ENCODE results near the gene NAGA. TPM values are rescaled to one million over a fixed set of nuclear protein-coding genes. Genes with fewer than 3 reads are reported as not detected.
"Not testable (repeated sequence)": the region's sequence is repeated elsewhere in the genome, so short reads cannot be mapped to it uniquely, and the experiment has no call there.

The NAGA gene
- total RNA-seq, 6 experiments from 2014 or later: 17.6 to 27.9 (median 23.0) TPM

DNA sequence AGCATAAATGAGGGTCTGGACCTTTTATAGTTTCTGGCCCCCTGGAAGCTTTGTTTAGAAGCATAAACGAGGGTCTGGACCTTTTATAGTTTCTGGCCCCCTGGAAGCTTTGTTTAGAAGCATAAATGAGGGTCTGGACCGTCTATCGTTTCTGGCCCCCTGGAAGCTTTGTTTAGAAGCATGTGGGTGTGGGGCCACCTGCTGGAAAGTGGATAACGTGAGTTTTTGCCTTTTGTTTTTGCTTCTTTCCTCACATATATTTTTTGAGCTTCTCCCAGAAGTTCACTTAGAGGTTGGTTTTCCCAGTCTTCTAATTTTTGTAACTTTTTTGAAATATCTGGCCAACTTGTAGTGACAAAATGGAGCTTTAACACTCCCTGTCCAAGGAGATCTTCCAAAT is 42.2 kb upstream of the NAGA start:
- H3K4me3 ChIP-seq; intact Hi-C loops (cut with DNase I); DNase-seq; H3K9me3 ChIP-seq; H3K4me1 ChIP-seq; H3K36me3 ChIP-seq; H3K27me3 ChIP-seq; ATAC-seq; H3K27ac ChIP-seq: not testable (repeated sequence)
- TF ChIP-seq, protein P1, sequence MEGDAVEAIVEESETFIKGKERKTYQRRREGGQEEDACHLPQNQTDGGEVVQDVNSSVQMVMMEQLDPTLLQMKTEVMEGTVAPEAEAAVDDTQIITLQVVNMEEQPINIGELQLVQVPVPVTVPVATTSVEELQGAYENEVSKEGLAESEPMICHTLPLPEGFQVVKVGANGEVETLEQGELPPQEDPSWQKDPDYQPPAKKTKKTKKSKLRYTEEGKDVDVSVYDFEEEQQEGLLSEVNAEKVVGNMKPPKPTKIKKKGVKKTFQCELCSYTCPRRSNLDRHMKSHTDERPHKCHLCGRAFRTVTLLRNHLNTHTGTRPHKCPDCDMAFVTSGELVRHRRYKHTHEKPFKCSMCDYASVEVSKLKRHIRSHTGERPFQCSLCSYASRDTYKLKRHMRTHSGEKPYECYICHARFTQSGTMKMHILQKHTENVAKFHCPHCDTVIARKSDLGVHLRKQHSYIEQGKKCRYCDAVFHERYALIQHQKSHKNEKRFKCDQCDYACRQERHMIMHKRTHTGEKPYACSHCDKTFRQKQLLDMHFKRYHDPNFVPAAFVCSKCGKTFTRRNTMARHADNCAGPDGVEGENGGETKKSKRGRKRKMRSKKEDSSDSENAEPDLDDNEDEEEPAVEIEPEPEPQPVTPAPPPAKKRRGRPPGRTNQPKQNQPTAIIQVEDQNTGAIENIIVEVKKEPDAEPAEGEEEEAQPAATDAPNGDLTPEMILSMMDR (IDR thresholded peaks at IDR 0.05): peak; percentile 16 to 38 (median 22)
- 3% methylated on average over 4 of the region's 4 CpGs for WGBS (ENCODE audit: insufficient coverage, low coverage, low lambda C conversion rate, missing lambda C conversion rate)

DNA sequence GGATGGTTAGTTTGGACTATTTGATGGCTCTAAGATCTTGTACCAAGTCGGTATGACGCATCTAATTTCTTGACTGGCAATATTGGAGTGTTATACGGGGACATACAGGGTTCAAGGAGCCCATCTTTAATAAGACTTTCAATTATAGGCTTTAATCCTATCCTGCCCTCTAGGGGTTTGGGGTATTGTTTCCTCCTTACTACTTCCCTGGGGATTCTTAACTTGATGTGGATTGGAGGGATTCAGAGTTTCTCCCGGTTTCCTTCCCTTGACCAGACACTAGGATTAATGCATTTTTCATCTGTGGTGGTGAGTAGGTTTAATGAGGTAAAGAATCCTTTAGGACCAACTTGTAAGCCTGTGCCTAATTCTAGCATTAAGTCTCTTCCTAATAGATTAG is 41.2 kb upstream of the NAGA start:
- no peak overlapping the region for H3K27ac ChIP-seq
- H3K36me3 ChIP-seq: no peaks in the 10 kb centered on the region
- DNase-seq (no peak), ATAC-seq (no peak)
- TF ChIP-seq, protein P1 (IDR thresholded peaks at IDR 0.05): no peak
- no peak for TF ChIP-seq POLR2A (IDR thresholded peaks at IDR 0.05)
- H3K27me3 ChIP-seq: no peaks in the 10 kb centered on the region
- no peak overlapping the region for H3K4me3 ChIP-seq
- no peaks in the 10 kb centered on the region for H3K9me3 ChIP-seq
- 68% methylated on average over 3 of the region's 4 CpGs for WGBS (ENCODE audit: insufficient coverage, low coverage, low lambda C conversion rate, missing lambda C conversion rate)
- H3K4me1 ChIP-seq: peaks cover 0 to 9% (median 0%) of the 10 kb centered on the region in 4 donors
- intact Hi-C loops (cut with DNase I): no loop called here

DNA sequence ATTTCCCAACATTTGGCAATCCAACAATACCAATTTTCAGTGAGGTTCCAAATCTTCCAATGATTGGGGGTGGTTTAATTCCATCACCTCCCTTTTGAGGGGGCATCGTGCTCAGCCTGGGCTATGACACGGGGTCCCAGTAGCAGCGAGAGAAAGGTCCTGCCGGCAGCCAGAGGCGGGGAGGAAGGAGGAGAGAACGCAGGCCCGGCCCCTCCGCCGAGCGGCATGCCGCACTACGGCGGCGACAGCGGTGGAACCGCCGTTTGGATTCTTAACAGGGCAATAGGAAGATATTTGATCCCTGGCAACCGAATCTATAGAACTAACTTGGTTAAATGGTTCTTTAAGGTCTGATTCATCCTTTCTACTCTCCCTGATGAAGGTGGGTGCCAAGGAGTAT is 38.2 kb upstream of the NAGA start:
- Histone ChIP-seq H3K27ac (no peak overlapping the region), H3K27me3 (no peaks in the 10 kb centered on the region), H3K4me3 (no peak overlapping the region), H3K9me3 (peaks cover 0 to 6% (median 0%) of the 10 kb centered on the region in 4 donors), H3K4me1 (peaks cover 0 to 3% (median 0%) of the 10 kb centered on the region in 4 donors), H3K36me3 (no peaks in the 10 kb centered on the region)
- WGBS (ENCODE audit: insufficient coverage, low coverage, low lambda C conversion rate, missing lambda C conversion rate): 32% methylated on average over 3 of the region's 18 CpGs
- intact Hi-C loops (cut with DNase I): no loop called here
- no peak for DNase-seq
- no peak for ATAC-seq
- TF ChIP-seq, protein P1 (IDR thresholded peaks at IDR 0.05): no peak

DNA sequence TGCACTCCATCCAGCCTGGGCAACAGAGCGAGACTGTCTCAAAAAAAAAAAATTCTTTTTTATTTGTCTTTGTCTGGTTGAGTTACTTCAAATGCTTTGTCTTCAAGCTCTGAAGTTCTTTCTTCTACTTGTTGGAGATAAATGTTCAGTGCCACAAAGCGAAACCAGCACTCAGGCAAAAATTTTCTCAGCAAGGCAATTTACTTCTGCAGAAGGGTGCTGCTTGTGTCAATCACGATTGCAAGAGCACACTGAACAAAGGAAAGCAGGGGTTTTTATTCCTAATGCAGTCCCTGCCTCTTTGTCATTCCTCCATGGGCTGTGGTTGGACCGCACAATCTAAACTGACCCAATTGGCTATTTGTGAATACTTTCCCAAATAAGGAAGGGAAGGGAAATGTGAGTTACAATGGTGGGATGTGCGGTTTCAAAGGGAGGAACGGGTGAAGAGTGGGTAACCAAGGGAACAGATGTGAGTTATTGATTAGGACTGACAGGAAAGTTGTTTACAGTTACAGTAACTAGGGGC is 33.8 kb upstream of the NAGA start:
- 98% methylated on average over 4 of the region's 6 CpGs for WGBS (ENCODE audit: insufficient coverage, low coverage, low lambda C conversion rate, missing lambda C conversion rate)
- DNase-seq; H3K4me1 ChIP-seq; H3K27me3 ChIP-seq; intact Hi-C loops (cut with DNase I); H3K27ac ChIP-seq; ATAC-seq; H3K36me3 ChIP-seq; H3K4me3 ChIP-seq: not testable (repeated sequence)
- H3K9me3 ChIP-seq: peaks cover 0 to 14% (median 2%) of the 10 kb centered on the region in 4 donors

DNA sequence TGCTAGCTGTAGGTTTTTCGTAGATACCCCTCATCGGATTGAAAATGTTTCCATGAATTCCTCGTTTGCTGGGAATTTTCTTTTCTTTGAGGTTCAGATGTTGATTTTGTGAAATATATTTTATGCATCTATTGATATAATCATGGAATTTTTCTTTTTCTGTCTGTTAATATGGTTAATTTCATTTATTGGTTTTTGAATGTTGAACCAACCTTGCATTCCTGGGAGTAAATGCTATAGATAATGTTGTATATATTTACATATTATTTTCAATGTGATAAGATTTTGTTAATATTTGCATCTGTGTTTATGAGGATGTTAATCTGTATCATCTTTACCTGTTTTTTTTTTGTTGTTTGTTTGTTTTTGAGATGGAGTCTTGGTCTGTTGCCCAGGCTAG is 30.6 kb upstream of the NAGA start:
- Histone ChIP-seq H3K4me1 (no peaks in the 10 kb centered on the region), H3K4me3 (no peak overlapping the region), H3K36me3 (no peaks in the 10 kb centered on the region), H3K9me3 (peaks cover 0 to 14% (median 2%) of the 10 kb centered on the region in 4 donors), H3K27me3 (no peaks in the 10 kb centered on the region), H3K27ac (no peak overlapping the region)
- WGBS (ENCODE audit: insufficient coverage, low coverage, low lambda C conversion rate, missing lambda C conversion rate): 95% methylated on average over 3 of the region's 3 CpGs
- ATAC-seq: no peak
- TF ChIP-seq, protein P1 (IDR thresholded peaks at IDR 0.05): no peak
- intact Hi-C loops (cut with DNase I): no loop called here
- no peak for DNase-seq

All from right lobe of liver (tissue), 6 donors.